GM19397 (cell line): ENCODE measurements around the gene RNF115.
"Not testable (repeated sequence)": the region's sequence is repeated elsewhere in the genome, so short reads cannot be mapped to it uniquely, and the experiment has no call there.

Experiments used
- ATAC-seq: cut with Tn5 transposase; IDR thresholded peaks from one replicate; pipeline ENCODE4 v1.9.1; 2021; ENCODE audit warnings: mild to moderate bottlenecking, moderate library complexity; ENCODE audit not compliant: unreplicated experiment

Gene RNF115

GRCh38 chr1:145828367-145829026 is 4.6 kb upstream of the RNF115 start:
- no peak for ATAC-seq

GRCh38 chr1:145827966-145828365 is 4.1 kb upstream of the RNF115 start:
- no peak for ATAC-seq

GRCh38 chr1:145826030-145826429 is 2.1 kb upstream of the RNF115 start:
- ATAC-seq = no peak

DNA sequence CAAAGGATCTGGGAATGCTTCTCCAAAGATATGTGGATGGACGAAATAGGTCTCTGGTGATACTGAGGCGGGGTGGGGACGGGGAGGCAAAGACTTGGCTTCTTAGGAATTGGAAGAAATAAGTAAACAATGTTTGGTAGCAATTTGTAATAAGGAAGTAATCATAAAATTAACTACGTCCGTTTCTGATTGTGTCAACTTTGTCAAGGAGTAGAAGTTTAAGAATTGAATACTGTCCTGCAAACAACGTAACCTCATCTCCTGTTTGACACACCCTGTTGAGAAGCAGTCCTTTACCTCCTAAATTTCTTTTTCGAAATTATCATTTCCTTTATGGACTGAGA is 576 bp upstream of the RNF115 start:
- no peak for ATAC-seq

GRCh38 chr1:145822779-145823331 is 1.0 kb downstream of the RNF115 start:
- ATAC-seq = not testable (repeated sequence)

- not testable (repeated sequence) for ATAC-seq
These were observed 5.8 kb downstream of the RNF115 start for GRCh38 chr1:145818095-145818494.

DNA sequence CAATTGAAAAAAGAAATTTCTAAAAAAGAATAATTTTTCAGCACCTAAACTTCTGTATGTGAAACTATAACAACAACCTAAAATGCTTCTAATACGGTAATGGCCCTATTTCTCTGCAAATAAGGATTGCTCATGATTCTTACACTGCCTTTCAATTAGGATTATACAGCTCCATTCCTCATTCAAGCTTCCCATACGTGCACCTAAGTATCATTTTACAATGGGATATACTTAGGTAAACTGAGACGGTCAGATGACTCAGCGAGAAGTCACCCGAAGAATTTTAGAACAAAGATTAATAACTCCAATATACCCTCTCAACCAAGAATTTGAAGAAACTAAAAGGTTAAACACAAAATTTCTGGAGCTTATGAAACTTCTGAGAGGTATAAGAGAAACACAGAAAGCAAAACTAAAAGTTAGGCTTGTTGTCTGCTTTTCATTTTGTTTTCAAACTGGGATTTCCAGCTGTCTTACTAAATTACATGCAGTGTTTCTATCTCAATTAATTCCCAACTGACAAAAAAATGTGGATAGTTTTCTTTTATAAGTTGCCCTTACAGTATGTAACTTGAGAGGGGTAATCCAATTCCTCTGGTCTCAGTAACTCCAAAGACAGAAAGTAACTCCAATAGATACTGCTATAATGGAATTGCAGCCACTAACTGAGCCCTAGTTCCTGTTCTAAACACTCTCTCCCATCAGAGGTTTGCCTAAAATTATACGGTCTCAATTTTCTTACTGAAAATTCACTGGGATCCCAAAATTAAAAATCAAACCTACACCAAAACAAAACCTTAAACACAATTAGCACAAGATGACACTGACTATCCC is 10.7 kb downstream of the RNF115 start:
- ATAC-seq = not testable (repeated sequence)

- ATAC-seq = no peak
These were observed 17.1 kb downstream of the RNF115 start for GRCh38 chr1:145806844-145807243.

DNA sequence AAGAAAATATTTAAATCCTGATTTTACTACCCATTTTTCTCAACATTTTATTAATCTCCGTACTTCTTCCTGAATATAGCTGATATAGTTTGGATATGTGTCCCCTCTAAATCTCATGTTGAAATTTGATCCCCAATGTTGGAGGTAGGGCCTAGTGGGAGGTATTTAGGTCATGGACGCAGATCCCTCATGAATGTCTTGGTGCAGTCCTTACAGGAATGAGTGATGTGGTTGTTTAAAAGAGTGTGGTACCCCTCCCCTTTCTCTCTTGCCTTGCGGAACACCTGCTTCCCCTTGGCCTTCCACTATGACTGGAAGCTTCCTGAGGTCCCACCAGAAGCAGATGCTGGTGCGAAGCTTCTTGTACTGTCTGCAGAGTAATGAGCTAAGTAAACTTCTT is 17.5 kb downstream of the RNF115 start:
- ATAC-seq = no peak

GRCh38 chr1:145805057-145805456 is 18.8 kb downstream of the RNF115 start:
- no peak for ATAC-seq

GRCh38 chr1:145804235-145805045 is 19.5 kb downstream of the RNF115 start:
- ATAC-seq = no peak

DNA sequence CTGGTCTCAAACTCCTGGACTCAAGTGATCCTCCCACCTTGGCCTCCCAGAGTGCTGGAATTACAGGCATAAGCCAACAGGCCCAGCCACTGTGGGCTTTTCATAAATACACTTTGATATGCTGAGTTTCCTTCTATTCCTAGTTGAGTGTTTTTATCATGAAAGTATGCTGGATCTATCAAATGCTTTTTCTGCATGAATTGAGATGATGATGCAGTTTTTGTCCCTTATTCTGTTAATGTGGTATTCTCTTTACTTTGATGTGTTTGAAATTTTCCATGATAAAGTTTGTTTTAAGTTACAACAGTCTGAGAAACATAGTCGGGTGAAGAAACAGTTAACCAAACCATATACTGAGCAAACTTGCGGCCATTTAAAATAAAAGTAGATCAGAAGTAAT is 24.1 kb downstream of the RNF115 start:
- no peak for ATAC-seq

DNA sequence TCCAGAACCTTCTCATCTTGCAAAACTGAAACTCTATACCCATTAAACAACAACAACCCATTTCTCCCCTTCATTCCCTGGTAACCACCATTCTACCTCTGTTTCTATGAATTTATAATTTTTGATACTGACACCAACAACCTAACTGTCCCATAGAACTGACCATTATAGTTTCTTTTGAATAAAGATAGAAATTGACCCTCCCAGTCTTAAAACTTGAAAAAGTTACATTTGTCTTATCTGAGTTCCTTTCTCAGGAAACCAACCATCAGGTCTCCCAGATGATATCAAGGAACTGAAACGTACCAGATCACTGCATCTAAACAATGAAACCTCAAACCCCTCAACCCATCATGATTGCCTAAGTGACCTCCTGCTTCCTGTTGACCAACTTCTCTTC is 27.1 kb downstream of the RNF115 start:
- no peak for ATAC-seq

DNA sequence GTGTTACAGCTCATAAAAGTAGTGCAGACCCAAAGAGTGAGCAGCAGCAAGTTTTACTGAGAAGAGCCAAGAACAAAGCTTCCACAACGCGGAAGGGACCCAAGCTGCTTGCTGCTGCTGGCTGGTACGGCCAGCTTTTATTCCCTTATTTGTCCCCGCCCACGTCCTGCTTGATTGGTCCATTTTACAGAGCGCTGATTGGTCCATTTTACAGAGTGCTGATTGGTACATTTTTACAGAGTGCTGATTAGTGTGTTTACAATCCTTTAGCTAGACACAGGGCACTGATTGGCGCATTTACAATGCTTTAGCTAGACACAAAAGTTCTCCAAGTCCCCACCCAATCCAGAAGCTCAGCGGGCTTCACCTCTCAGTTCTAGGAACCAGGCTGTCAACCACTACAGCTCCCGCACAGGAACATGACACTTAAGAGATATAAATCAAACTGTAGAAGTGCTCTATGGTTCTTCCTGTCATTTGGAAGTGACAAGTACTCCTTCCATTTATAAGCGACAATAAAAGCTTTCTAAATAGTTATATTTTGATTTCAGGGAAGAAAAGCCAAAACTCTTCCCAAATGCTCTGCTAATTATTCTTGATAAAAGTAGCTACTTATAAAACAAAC is 28.5 kb downstream of the RNF115 start:
- ATAC-seq = no peak

GRCh38 chr1:145792484-145792883 is 31.4 kb downstream of the RNF115 start:
- ATAC-seq = no peak

GRCh38 chr1:145791860-145792259 is 32.0 kb downstream of the RNF115 start:
- ATAC-seq = not testable (repeated sequence)

GRCh38 chr1:145788580-145788979 is 35.3 kb downstream of the RNF115 start:
- ATAC-seq = no peak

DNA sequence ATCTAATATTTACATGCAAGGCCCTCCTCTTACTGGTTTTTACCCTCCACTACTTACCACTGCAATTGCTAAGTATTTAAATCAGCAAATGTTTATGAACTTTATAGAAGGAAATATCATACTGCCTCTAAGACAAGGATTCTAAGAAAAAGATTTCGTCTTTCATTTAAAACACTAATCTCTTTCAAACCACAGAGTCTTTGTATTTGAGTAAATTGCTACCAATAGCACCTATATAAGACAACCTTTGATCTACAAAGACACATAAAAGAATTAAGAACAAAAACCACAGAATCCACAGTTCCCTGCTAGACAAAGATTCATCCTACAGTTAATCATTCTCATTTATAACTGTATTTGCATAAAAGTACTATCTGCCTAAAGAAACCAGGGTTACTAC is 37.6 kb downstream of the RNF115 start:
- no peak for ATAC-seq

GRCh38 chr1:145785547-145785946 is 38.3 kb downstream of the RNF115 start:
- ATAC-seq = no peak

DNA sequence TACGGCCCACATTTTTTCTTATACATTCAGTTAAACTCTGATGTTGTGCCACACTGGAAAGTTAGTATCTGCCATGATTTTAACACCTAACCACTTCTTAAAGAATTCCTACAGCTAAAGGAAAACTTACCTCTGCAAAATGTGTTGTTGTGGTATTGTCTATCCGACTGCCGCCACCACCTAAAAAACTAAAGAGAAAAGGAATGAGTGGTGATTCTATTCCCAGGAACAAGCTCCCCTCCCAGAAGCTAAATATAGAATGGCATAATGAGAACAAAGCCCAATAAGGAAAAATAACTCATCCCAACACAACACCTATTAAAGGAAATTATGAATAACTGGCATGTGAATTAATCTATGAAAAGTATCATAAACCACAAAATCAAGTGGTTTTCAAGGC is 39.5 kb downstream of the RNF115 start:
- ATAC-seq = no peak
